SK-N-MC (cell line): ENCODE results near the gene PREX1.

Experiments used
- DNase-seq: peaks from one replicate; pipeline ENCODE4 v3.0.0-alpha.2; 2011; ENCODE audit warnings: low read depth, low spot score
- H3K27ac ChIP-seq: fragments of 200-600 bp; sonication (generic); 2 replicates; pipeline ENCODE4 v1.5.1; 2016; ENCODE audit warnings: mixed run types
- H3K36me3 ChIP-seq: fragments of 200-600 bp; sonication (generic); 2 replicates; pipeline ENCODE4 v1.6.1; 2017; ENCODE audit warnings: antibody characterized with exemption, low read length, mixed read lengths; ENCODE audit not compliant: insufficient read depth
- H3K4me3 ChIP-seq: fragments of 200-600 bp; sonication (generic); 2 replicates; pipeline ENCODE4 v1.5.1; 2016
- H3K9ac ChIP-seq: fragments of 200-600 bp; sonication (generic); 2 replicates; pipeline ENCODE4 v1.8.0; 2017; ENCODE audit warnings: mixed run types, mixed read lengths; ENCODE audit not compliant: insufficient read length
- H3K9me3 ChIP-seq: fragments of 200-600 bp; sonication (generic); 2 replicates; pipeline ENCODE4 v1.6.1; 2017; ENCODE audit warnings: low read depth, mild to moderate bottlenecking, antibody characterized with exemption, low read length, moderate library complexity, mixed read lengths
- EZH2 ChIP-seq: fragments of 200-600 bp; sonication (generic); IDR thresholded peaks from one replicate; pipeline ENCODE4 v1.6.1; 2017; ENCODE audit warnings: antibody characterized with exemption
- FOXP2 ChIP-seq: optimal IDR thresholded peaks from 2 replicates; pipeline ENCODE3; 2011; ENCODE audit warnings: mild to moderate bottlenecking, moderate library complexity; ENCODE audit not compliant: insufficient read depth; ENCODE audit errors: extremely low read length, control extremely low read depth
- POLR2AphosphoS5 ChIP-seq: IDR thresholded peaks from 2 replicates; pipeline ENCODE4 v1.6.1; 2012; ENCODE audit warnings: mild to moderate bottlenecking, low read depth, low read length, borderline replicate concordance

Gene PREX1

GRCh38 chr20:48824830-48825565 is 2.8 kb downstream of the PREX1 start:
- no peak for DNase-seq
- H3K4me3 ChIP-seq: peak overlapping the region; percentile 85
- H3K9me3 ChIP-seq: no peaks in the 10 kb centered on the region
- TF ChIP-seq EZH2 (no peak), FOXP2 (no peak), POLR2AphosphoS5 (no peak)
- H3K27ac ChIP-seq: peak overlapping the region; percentile 89
- H3K36me3 ChIP-seq: peaks cover 34% of the 10 kb centered on the region
- peak overlapping the region; percentile 87 for H3K9ac ChIP-seq

- peak overlapping the region; percentile 89 for H3K27ac ChIP-seq
These were observed 3.8 kb downstream of the PREX1 start for GRCh38 chr20:48823960-48824498.

GRCh38 chr20:48823476-48823875 is 4.3 kb downstream of the PREX1 start:
- H3K36me3 ChIP-seq: peaks cover 34% of the 10 kb centered on the region
- H3K27ac ChIP-seq: peak overlapping the region; percentile 72; the same call in 1 of the 2 replicates
- no peak for TF ChIP-seq FOXP2
- TF ChIP-seq POLR2AphosphoS5: no peak
- no peak for DNase-seq
- H3K4me3 ChIP-seq: peak overlapping the region; percentile 85
- H3K9me3 ChIP-seq: no peaks in the 10 kb centered on the region
- no peak overlapping the region for H3K9ac ChIP-seq

More at GRCh38 chr20:48823960-48824498, 3.8 kb downstream of the PREX1 start:
- H3K9me3 ChIP-seq: no peaks in the 10 kb centered on the region
- DNase-seq: no peak
- no peak for TF ChIP-seq EZH2
- H3K36me3 ChIP-seq: peaks cover 34% of the 10 kb centered on the region
- no peak overlapping the region for H3K9ac ChIP-seq
- peak overlapping the region; percentile 85 for H3K4me3 ChIP-seq

- peaks cover 34% of the 10 kb centered on the region for H3K36me3 ChIP-seq
- DNase-seq: no peak
- H3K4me3 ChIP-seq: peak overlapping the region; percentile 85
- TF ChIP-seq POLR2AphosphoS5 (no peak), EZH2 (no peak), FOXP2 (no peak)
- no peak overlapping the region for H3K9ac ChIP-seq
- H3K27ac ChIP-seq: peak overlapping the region; percentile 72
- no peaks in the 10 kb centered on the region for H3K9me3 ChIP-seq
These were observed 4.9 kb downstream of the PREX1 start for GRCh38 chr20:48822879-48823385.

GRCh38 chr20:48822178-48822577 is 5.6 kb downstream of the PREX1 start:
- H3K9me3 ChIP-seq: no peaks in the 10 kb centered on the region
- peaks cover 39% of the 10 kb centered on the region for H3K36me3 ChIP-seq
- no peak overlapping the region for H3K9ac ChIP-seq
- peak overlapping the region; percentile 72 for H3K27ac ChIP-seq
- DNase-seq: no peak
- H3K4me3 ChIP-seq: no peak overlapping the region
- TF ChIP-seq POLR2AphosphoS5: no peak
- TF ChIP-seq FOXP2: no peak
- TF ChIP-seq EZH2: no peak

GRCh38 chr20:48821261-48821920 is 6.4 kb downstream of the PREX1 start:
- DNase-seq: no peak
- Histone ChIP-seq H3K27ac (no peak overlapping the region), H3K9ac (no peak overlapping the region), H3K4me3 (no peak overlapping the region), H3K9me3 (no peaks in the 10 kb centered on the region), H3K36me3 (peaks cover 47% of the 10 kb centered on the region)
- TF ChIP-seq POLR2AphosphoS5 (no peak), FOXP2 (no peak)

- Histone ChIP-seq H3K27ac (no peak overlapping the region), H3K9me3 (no peaks in the 10 kb centered on the region), H3K9ac (no peak overlapping the region), H3K36me3 (peaks cover 47% of the 10 kb centered on the region), H3K4me3 (no peak overlapping the region)
- no peak for DNase-seq
- no peak for TF ChIP-seq EZH2
- TF ChIP-seq FOXP2: no peak
- TF ChIP-seq POLR2AphosphoS5: no peak
These were observed 7.2 kb downstream of the PREX1 start for GRCh38 chr20:48820649-48820973.

- no peak for DNase-seq
- Histone ChIP-seq H3K4me3 (no peak overlapping the region), H3K36me3 (peaks cover 46% of the 10 kb centered on the region), H3K27ac (no peak overlapping the region), H3K9ac (no peak overlapping the region), H3K9me3 (no peaks in the 10 kb centered on the region)
- TF ChIP-seq EZH2: no peak
- TF ChIP-seq FOXP2: no peak
- TF ChIP-seq POLR2AphosphoS5: no peak
These were observed 7.8 kb downstream of the PREX1 start for GRCh38 chr20:48819821-48820648.
